HCT116 (cell line): ENCODE data around the gene SCGB3A2. TPM values are rescaled to one million over a fixed set of nuclear protein-coding genes. Genes with fewer than 3 reads are reported as not detected.

Experiments used
- ATAC-seq: fragments of 200-7000 bp; cut with Tn5 transposase; 2 replicates; pipeline ENCODE4 v1.9.1; 2020; ENCODE audit warnings: mild to moderate bottlenecking, moderate library complexity
- BruUV-seq: library from RNA; stranded (reverse); fragments of 400-500 nt; replicated peaks from 2 replicates; lab custom pipeline; 2021; lab: Mats Ljungman, UMichigan
- CTCF ChIA-PET: fragments of 300-600 bp; sonication (Branson Sonifier 250); formaldehyde crosslinking; loops from one replicate; lab custom pipeline; 2021; ENCODE audit warnings: antibody characterized with exemption; lab: Charles Lee
- POLR2A ChIA-PET: fragments of 300-600, 350-600 bp; sonication (Branson Sonifier 250); formaldehyde crosslinking; loops from one replicate; lab custom pipeline; 2021; ENCODE audit warnings: antibody characterized with exemption; lab: Charles Lee
- RAD21 ChIA-PET, 2 experiments: fragments of 300-600 bp; sonication (Branson Sonifier 250); formaldehyde crosslinking; loops; one replicate each; lab custom pipeline; 2023; ENCODE audit warnings: low total read pairs in 2 of 2; ENCODE audit not compliant: uncharacterized antibody in 2 of 2, unreplicated experiment in 2 of 2, low non-redundant PET in 1 of 2; lab: Charles Lee
- DNase-seq: peaks from one replicate; pipeline ENCODE4 v3.0.0-alpha.2; 2010; ENCODE audit warnings: low read depth, low spot score
- H2AFZ ChIP-seq: fragments of 200-600 bp; shearing (Covaris generic), sonication (generic); 2 replicates; pipeline ENCODE4 v1.6.1; 2017; ENCODE audit warnings: low read depth, mixed run types, mixed read lengths, antibody characterized with exemption, low read length; ENCODE audit not compliant: poor library complexity, severe bottlenecking
- H3K27ac ChIP-seq: 2 replicates; pipeline ENCODE4 v1.5.1; 2012; ENCODE audit warnings: low read depth, low read length
- H3K27me3 ChIP-seq: fragments of 200-600 bp; sonication (generic); 2 replicates; pipeline ENCODE4 v1.6.1; 2016; ENCODE audit warnings: mixed run types, low read length, mixed read lengths; ENCODE audit not compliant: insufficient read depth
- H3K36me3 ChIP-seq, 2 experiments: fragments of 200-500 bp in 1 of 2; fragments of 200-600 bp in 1 of 2; sonication (Bioruptor generic) in 1 of 2; sonication (generic) in 1 of 2; 2 replicates each; pipeline versions ENCODE4 v1.5.1 to v1.6.1; 2014 to 2016; ENCODE audit warnings: low read length in 2 of 2, inconsistent platforms in 1 of 2, mixed read lengths in 1 of 2, mixed run types in 1 of 2; ENCODE audit not compliant: insufficient read depth in 2 of 2, control insufficient read depth in 1 of 2
- H3K4me1 ChIP-seq, 2 experiments: fragments of 200-600 bp in 1 of 2; sonication (generic) in 1 of 2; 2 replicates each; pipeline versions ENCODE4 v1.5.1 to v1.6.1; 2012 to 2017; ENCODE audit warnings: low read length in 2 of 2, inconsistent platforms in 1 of 2, mild to moderate bottlenecking in 1 of 2, mixed read lengths in 1 of 2, mixed run types in 1 of 2, moderate library complexity in 1 of 2; ENCODE audit not compliant: insufficient read depth in 2 of 2, control insufficient read depth in 1 of 2
- H3K4me2 ChIP-seq: fragments of 200-600 bp; sonication (generic); 2 replicates; pipeline ENCODE4 v1.6.1; 2017; ENCODE audit warnings: mixed run types, low read length, mixed read lengths
- H3K4me3 ChIP-seq, 2 experiments: fragments of 200-600 bp in 1 of 2; sonication (generic) in 1 of 2; replicated peaks in 1 of 2; 2 replicates each; pipeline ENCODE4 v1.5.1; 2011 to 2016; ENCODE audit warnings: low read length in 2 of 2, control low read depth in 1 of 2, low read depth in 1 of 2, mild to moderate bottlenecking in 1 of 2, mixed read lengths in 1 of 2, mixed run types in 1 of 2
- H3K79me2 ChIP-seq: fragments of 200-600 bp; sonication (generic); 2 replicates; pipeline ENCODE4 v1.6.1; 2017; ENCODE audit warnings: mild to moderate bottlenecking, mixed run types, low read length, moderate library complexity, mixed read lengths; ENCODE audit not compliant: insufficient read depth
- H3K9ac ChIP-seq: fragments of 200-600 bp; sonication (generic); 2 replicates; pipeline ENCODE4 v1.6.1; 2016; ENCODE audit warnings: low read length, mixed read lengths
- H3K9me2 ChIP-seq: fragments of 200-600 bp; sonication (generic), shearing (Covaris generic); 2 replicates; pipeline ENCODE4 v1.6.1; 2017; ENCODE audit warnings: mixed run types, mild to moderate bottlenecking, moderate library complexity; ENCODE audit not compliant: insufficient read depth
- H3K9me3 ChIP-seq, 2 experiments: fragments of 200-500 bp in 1 of 2; fragments of 200-600 bp in 1 of 2; sonication (Bioruptor generic) in 1 of 2; sonication (generic) in 1 of 2; 2 replicates each; pipeline ENCODE4 v1.6.1; 2014 to 2017; ENCODE audit warnings: low read length in 2 of 2, mixed read lengths in 2 of 2, inconsistent platforms in 1 of 2, low read depth in 1 of 2, mild to moderate bottlenecking in 1 of 2, mixed run types in 1 of 2, moderate library complexity in 1 of 2; ENCODE audit not compliant: control insufficient read depth in 1 of 2, insufficient read depth in 1 of 2
- H4K20me1 ChIP-seq: fragments of 200-600 bp; sonication (generic), shearing (Covaris generic); 2 replicates; pipeline ENCODE4 v1.6.1; 2017; ENCODE audit warnings: mixed run types, mild to moderate bottlenecking, moderate library complexity; ENCODE audit not compliant: insufficient read depth
- ATF3 ChIP-seq: IDR thresholded peaks from 2 replicates; pipeline ENCODE4 v1.6.1; 2012
- CBX3 ChIP-seq: IDR thresholded peaks from 2 replicates; pipeline ENCODE4 v1.6.1; 2012; ENCODE audit warnings: low read depth
- EGR1 ChIP-seq: IDR thresholded peaks from 2 replicates; pipeline ENCODE4 v1.6.1; 2012; ENCODE audit warnings: low read depth
- ELF1 ChIP-seq: IDR thresholded peaks from 2 replicates; pipeline ENCODE4 v1.6.1; 2012; ENCODE audit warnings: low read depth, borderline replicate concordance
- EZH2phosphoT487 ChIP-seq: fragments of 200-600 bp; IDR thresholded peaks from 2 replicates; pipeline ENCODE4 v1.6.1; 2018; ENCODE audit warnings: antibody characterized with exemption, borderline replicate concordance
- FOSL1 ChIP-seq: IDR thresholded peaks from 2 replicates; pipeline ENCODE4 v1.6.1; 2012; ENCODE audit warnings: low read depth
- MAX ChIP-seq: IDR thresholded peaks from 2 replicates; pipeline ENCODE4 v1.6.1; 2012
- RAD21 ChIP-seq: IDR thresholded peaks from 2 replicates; pipeline ENCODE4 v1.6.1; 2012; ENCODE audit warnings: low read depth, mild to moderate bottlenecking
- REST ChIP-seq: IDR thresholded peaks from 2 replicates; pipeline ENCODE4 v1.6.1; 2012; ENCODE audit warnings: low read depth
- SIN3A ChIP-seq: IDR thresholded peaks from 2 replicates; pipeline ENCODE4 v1.6.1; 2012; ENCODE audit warnings: low read depth
- SP1 ChIP-seq: IDR thresholded peaks from 2 replicates; pipeline ENCODE4 v1.6.1; 2012; ENCODE audit warnings: low read depth
- TCF7L2 ChIP-seq: IDR thresholded peaks from 2 replicates; pipeline ENCODE4 v1.7.0; 2011; ENCODE audit warnings: borderline replicate concordance, inconsistent platforms; ENCODE audit not compliant: insufficient read depth, insufficient read length; ENCODE audit errors: extremely low read depth
- ZFX ChIP-seq: fragments of 450-650 bp; IDR thresholded peaks from 2 replicates; pipeline ENCODE4 v1.6.1; 2017
- ZNF274 ChIP-seq: fragments of 200-500 bp; sonication (Bioruptor generic); IDR thresholded peaks from 2 replicates; pipeline ENCODE4 v1.6.1; 2014; ENCODE audit warnings: mild to moderate bottlenecking, low read depth, low read length, inconsistent platforms
- intact Hi-C: fragments of 100-400 bp; cut with micrococcal nuclease; formaldehyde crosslinking; loops from 2 replicates; pipeline ENCODE4 v1.10.0; 2022
- total RNA-seq: library from RNA; stranded (reverse); gene quantifications from one replicate; pipeline ENCODE4 v1.2.1, GENCODE V29; 2021; ENCODE audit not compliant: unreplicated experiment
- TF ChIP-seq, protein P1 (sequence below): IDR thresholded peaks from 2 replicates; pipeline ENCODE4 v1.6.1; 2011; ENCODE audit warnings: mild to moderate bottlenecking, low read length, moderate library complexity; ENCODE audit not compliant: insufficient replicate concordance; ENCODE audit errors: extremely low read depth
- TF ChIP-seq, protein P2 (sequence below), 3 experiments: fragments of 200-600 bp in 1 of 3; sonication (generic) in 1 of 3; IDR thresholded peaks in 2 of 3; conservative IDR thresholded peaks in 1 of 3; 2 replicates each; pipeline ENCODE4 v1.5.1; 2012 to 2017; ENCODE audit warnings: low read depth in 2 of 3, low read length in 2 of 3, antibody characterized with exemption in 1 of 3, borderline replicate concordance in 1 of 3, control low read depth in 1 of 3, mild to moderate bottlenecking in 1 of 3, mixed read lengths in 1 of 3, mixed run types in 1 of 3, moderate library complexity in 1 of 3; ENCODE audit not compliant: insufficient read depth in 1 of 3

The SCGB3A2 gene
- total RNA-seq, 1 experiment from 2014 or later = not detected

DNA sequence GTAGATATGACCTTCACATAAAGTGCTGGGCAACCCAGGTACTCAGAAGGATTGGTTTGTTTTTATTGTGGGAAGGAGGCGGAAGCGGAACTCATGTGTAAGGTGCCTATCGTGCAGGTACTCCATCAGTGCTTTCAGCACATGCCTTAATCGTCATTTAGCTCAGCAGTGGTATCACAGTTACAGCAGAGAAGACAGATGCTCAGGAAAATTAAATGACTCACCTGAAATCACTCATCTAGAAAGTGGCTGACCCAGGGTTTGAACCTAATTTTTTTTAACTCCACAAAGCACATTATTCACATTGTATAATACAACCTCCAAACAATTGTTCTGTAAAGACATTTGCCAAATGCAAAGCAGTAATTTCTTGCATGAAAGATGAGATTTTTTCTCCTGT lies 25.6 kb downstream of the SCGB3A2 start:
- H3K36me3 ChIP-seq = no peaks in the 10 kb centered on the region
- intact Hi-C loops = no loop called here
- H3K9me3 ChIP-seq = no peaks in the 10 kb centered on the region
- no peak overlapping the region for H3K9ac ChIP-seq
- no peaks in the 10 kb centered on the region for H4K20me1 ChIP-seq
- RAD21 ChIA-PET = no interaction called here
- ATAC-seq (no peak), DNase-seq (no peak)
- no TSS peak for BruUV-seq
- H3K4me3 ChIP-seq = no peak overlapping the region
- no peak overlapping the region for H2AFZ ChIP-seq
- no peaks in the 10 kb centered on the region for H3K4me1 ChIP-seq
- no peaks in the 10 kb centered on the region for H3K79me2 ChIP-seq
- POLR2A ChIA-PET = no interaction called here
- no peak overlapping the region for H3K4me2 ChIP-seq
- no peak overlapping the region for H3K27ac ChIP-seq
- TF ChIP-seq EZH2phosphoT487 (no peak), ZFX (no peak), TCF7L2 (no peak), RAD21 (no peak), FOSL1 (no peak), ATF3 (no peak), SP1 (no peak), EGR1 (no peak), REST (no peak), MAX (no peak), SIN3A (no peak), ELF1 (no peak), ZNF274 (no peak), CBX3 (no peak)
- TF ChIP-seq, protein P1, sequence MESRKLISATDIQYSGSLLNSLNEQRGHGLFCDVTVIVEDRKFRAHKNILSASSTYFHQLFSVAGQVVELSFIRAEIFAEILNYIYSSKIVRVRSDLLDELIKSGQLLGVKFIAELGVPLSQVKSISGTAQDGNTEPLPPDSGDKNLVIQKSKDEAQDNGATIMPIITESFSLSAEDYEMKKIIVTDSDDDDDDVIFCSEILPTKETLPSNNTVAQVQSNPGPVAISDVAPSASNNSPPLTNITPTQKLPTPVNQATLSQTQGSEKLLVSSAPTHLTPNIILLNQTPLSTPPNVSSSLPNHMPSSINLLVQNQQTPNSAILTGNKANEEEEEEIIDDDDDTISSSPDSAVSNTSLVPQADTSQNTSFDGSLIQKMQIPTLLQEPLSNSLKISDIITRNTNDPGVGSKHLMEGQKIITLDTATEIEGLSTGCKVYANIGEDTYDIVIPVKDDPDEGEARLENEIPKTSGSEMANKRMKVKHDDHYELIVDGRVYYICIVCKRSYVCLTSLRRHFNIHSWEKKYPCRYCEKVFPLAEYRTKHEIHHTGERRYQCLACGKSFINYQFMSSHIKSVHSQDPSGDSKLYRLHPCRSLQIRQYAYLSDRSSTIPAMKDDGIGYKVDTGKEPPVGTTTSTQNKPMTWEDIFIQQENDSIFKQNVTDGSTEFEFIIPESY = no peak
- TF ChIP-seq, protein P2, sequence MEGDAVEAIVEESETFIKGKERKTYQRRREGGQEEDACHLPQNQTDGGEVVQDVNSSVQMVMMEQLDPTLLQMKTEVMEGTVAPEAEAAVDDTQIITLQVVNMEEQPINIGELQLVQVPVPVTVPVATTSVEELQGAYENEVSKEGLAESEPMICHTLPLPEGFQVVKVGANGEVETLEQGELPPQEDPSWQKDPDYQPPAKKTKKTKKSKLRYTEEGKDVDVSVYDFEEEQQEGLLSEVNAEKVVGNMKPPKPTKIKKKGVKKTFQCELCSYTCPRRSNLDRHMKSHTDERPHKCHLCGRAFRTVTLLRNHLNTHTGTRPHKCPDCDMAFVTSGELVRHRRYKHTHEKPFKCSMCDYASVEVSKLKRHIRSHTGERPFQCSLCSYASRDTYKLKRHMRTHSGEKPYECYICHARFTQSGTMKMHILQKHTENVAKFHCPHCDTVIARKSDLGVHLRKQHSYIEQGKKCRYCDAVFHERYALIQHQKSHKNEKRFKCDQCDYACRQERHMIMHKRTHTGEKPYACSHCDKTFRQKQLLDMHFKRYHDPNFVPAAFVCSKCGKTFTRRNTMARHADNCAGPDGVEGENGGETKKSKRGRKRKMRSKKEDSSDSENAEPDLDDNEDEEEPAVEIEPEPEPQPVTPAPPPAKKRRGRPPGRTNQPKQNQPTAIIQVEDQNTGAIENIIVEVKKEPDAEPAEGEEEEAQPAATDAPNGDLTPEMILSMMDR (IDR thresholded peaks at IDR 0.05 in 2 of 3, conservative IDR thresholded peaks at IDR 0.05 in 1 of 3; ENCODE audit: borderline replicate concordance in 1 of 3, insufficient read depth in 1 of 3, low read depth in 2 of 3, low read length in 2 of 3) = no peak
- H3K27me3 ChIP-seq = no peaks in the 10 kb centered on the region
- CTCF ChIA-PET = no interaction called here
- H3K9me2 ChIP-seq = no peaks in the 10 kb centered on the region
